Amniotic epithelial cell (primary cell): Measurements from ENCODE around the gene CEP112.

ENCODE experiments used
- DNase-seq: peaks from one replicate; pipeline ENCODE4 v3.0.0-alpha.2; 2010; ENCODE audit warnings: low read depth

The CEP112 gene

DNA sequence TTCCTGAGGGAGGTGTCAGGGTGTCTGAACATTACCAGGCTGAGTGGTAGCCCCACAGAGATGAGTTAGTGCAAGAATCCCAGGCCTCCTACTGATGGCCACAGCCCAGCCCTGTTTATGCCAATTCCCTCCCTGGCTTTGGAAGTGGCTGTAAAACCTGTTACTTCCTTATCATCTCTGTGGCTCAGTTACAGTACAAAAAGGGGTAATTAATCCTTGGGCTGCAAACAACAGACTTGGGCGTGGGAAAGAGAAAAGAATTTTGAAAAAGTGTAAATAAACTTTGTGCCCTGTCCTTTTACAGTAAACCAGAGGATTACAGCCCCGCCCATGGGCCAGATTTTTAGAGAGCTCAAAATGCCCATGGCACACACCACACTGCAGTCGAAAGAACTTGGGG is 557.4 kb downstream of the CEP112 start:
- peak; percentile 28 for DNase-seq

- DNase-seq: peak; percentile 33
Observed at GRCh38 chr17:65633988-65634387, 557.9 kb downstream of the CEP112 start.

DNA sequence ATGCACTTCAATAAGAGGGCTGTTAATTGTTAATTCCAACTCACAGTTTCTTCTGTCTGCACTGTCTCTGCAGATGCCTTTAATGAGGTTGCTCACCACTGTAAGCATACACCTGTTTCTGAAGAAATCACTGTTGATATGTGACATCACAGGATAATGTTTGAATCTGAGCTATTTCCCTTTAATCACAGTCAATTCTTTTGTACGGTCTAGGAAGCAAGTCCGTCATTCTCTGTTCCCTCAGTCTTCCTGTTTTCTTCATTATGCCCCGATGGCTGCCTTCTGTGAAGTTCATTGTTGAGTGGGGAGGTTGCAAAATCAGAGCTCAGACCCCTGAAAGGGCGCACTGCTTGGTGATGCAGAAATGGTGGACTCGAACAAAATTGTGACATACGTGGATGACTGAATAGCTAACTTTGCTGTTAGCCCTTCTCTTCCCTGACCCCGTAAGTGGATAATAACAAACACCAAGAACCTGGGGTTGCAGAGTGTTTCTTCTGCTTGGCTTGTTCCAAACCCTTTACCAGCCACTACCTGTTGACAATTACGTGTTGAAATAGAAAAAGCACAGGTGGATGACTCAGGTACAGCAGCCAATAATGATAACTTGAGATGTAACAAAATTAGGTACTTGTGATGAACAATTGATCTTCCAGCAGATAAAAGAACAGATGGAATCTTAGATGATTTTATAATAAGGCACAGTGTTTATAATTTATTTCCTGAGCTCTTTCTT is 558.6 kb downstream of the CEP112 start:
- no peak for DNase-seq

GRCh38 chr17:65630502-65630901 is 561.4 kb downstream of the CEP112 start:
- DNase-seq: no peak

GRCh38 chr17:65629234-65629690 is 562.7 kb downstream of the CEP112 start:
- peak; percentile 44 for DNase-seq

DNA sequence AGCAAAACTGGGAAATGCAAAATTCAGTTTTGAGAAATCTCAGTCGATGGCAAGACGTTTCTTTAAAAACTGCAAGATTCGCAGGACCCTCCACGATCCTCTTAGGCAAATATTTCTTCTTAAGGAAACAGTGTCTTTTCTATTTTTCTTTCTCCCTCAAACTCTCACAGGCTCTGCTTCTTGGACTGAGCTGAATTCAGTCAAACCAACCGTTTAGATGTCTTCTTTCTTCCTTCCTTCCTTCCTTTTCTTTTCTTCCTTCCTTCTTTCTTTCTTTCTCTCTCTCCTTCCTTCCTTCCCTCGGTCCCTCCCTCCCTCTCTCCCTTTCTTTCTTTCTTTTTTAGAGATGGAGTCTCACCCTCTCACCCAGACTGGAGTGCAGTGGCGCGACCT is 563.3 kb downstream of the CEP112 start:
- DNase-seq: no peak

GRCh38 chr17:65627891-65628643 is 563.9 kb downstream of the CEP112 start:
- DNase-seq: peak; percentile 82

DNA sequence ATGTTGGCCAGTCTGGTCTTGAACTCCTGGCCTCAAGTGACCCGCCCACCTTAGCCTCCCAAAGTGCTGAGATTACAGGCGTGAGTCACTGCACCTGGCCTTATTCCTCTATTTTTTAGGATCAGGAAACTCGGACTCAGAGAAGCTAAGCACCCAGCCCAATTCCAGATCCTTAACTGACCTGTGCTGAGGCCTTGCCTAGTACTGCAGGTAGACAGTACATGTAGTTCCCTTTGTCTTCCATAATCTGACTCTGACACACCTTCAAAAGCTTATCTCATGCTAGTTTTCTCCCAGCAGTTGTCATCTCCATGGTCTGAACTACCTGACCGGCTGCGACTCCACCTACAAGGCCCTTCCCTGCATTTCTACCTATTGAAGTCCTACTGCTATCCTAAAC is 564.8 kb downstream of the CEP112 start:
- no peak for DNase-seq

DNA sequence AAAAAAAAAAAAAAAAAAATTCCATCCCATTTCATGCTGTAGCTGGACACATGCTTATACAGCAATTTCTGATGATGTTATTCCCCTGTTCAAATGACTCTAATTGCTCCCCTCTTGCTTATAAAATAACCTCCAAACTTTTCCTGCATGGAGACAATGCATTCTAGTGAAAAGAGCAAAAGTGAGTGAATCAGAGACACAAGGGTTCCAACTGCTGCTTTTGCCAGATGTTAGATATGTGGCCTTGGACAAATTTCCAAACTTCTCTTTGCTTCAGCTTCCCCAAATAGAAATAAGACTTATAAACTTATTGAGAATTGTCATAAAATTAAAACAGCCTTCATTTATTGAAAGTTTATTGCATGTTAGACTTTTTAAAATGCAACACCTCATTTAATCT is 565.5 kb downstream of the CEP112 start:
- no peak for DNase-seq

- no peak for DNase-seq
Observed at GRCh38 chr17:65618516-65618915, 573.4 kb downstream of the CEP112 start.

DNA sequence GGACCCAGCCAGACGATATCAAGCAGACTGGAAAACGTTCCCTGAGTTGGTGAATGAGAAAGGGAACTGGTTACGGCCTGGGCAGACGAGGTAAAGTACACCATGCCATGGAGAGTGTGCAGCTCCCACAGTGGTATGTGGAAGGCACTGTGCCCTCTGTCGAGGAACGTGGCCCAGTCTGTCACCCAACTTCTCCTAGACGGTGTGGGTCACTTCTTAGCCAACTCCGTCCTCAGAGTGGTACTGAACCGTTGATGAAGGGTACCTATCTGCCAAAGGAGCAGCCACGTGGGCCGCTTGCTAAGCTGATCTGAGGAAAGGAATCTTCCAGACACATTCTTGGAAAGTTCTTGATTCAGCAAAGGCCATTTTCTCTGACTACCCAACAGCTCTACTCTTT is 574.4 kb downstream of the CEP112 start:
- DNase-seq: no peak

DNA sequence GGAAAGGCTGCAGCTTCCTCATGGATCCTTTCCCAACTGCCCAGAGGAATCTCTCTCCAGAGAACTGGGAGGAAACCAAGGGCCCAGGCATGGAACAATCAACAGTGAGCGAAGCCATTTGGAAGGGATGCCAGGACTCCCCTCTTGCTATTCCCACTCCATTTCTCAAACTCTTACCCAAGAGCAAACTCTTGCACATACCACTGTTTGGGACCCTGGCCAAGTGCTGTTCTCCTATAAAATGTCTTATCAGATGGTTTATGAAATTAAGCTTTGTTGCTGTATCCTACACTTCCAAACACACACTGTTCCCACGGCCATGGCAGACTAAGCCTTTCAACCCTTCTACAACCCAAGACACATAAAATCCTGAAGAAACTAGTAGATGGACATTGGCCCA is 582.2 kb downstream of the CEP112 start:
- peak; percentile 88 for DNase-seq

- DNase-seq: peak; percentile 28
Observed at GRCh38 chr17:65609286-65609685, 582.6 kb downstream of the CEP112 start.

DNA sequence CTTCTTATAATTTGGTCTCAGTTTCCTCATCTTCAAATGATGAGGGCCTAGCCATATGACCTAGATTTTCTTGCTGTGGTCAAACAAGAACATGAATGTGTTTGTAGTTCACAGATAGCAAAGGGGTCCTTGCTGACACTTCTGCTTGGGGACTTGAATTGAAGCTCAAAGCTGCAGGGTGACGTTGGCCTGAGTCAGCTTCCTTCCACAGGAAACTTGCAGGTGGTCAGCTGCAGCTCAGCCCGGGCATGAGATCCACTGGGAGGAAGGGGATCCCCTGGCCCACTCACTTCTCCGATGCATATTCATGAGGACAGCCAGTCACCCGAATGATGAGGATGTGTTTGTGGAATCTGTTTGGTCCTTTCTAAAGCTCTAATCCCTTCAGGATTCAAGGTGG is 587.9 kb downstream of the CEP112 start:
- no peak for DNase-seq

DNA sequence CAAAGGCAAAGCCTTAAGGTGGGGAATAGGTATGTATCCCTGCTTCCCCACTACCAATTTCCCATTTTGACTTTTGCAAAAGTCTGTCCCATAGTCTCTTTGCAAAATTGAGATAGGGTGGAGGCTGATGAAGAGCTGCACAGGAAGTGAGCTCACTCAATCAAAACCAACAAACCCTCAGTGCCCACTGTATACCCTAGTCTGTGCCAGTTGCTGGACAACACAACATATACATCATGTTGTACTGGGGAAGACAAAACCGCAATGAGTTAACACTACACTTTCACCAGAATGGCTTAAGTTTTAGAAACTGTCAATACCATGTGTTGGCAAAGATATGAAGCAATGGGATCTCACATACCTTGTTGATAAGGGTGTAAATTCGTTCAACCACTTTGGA is 590.1 kb downstream of the CEP112 start:
- no peak for DNase-seq

DNA sequence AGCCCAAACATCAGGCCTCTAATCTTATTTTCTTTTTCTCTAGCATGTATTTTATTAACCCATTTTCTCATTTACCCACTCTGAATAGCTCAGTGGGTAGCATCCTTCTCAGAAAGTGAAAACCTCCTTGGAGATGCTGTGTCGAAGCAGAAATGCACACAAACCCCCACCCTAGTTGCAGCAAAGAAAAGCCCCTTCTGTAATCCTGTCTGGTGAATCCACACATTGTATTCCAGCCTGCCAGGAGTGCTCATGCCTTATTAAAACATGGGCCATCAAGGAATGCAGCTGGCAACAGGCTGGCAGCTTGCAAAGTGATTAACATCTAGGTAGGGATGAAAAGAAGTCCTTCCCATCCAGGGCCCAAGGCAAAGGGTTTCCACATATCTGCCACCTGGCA is 590.8 kb downstream of the CEP112 start:
- no peak for DNase-seq

- DNase-seq: no peak
Observed at GRCh38 chr17:65600518-65600917, 591.4 kb downstream of the CEP112 start.

DNA sequence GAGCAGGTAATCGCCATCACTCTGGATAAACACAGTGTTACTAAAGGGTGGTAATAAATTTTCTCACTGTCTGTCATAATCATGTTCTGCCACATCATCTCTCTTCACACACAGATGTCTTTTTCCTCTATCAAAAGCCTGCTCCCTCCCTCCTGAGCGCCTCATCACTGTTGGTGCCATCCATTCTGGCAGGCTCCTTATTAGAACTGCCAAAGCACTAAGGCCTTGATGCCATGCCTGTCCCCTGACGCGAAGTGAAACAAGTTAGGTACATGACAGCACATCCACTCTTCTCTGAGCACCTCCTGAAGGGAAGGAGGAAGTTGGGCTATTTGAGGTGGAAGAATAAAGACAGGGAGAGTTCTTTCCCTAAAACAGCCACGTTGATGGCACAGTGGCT is 592.3 kb downstream of the CEP112 start:
- no peak for DNase-seq

GRCh38 chr17:65598746-65599145 is 593.2 kb downstream of the CEP112 start:
- DNase-seq: no peak

DNA sequence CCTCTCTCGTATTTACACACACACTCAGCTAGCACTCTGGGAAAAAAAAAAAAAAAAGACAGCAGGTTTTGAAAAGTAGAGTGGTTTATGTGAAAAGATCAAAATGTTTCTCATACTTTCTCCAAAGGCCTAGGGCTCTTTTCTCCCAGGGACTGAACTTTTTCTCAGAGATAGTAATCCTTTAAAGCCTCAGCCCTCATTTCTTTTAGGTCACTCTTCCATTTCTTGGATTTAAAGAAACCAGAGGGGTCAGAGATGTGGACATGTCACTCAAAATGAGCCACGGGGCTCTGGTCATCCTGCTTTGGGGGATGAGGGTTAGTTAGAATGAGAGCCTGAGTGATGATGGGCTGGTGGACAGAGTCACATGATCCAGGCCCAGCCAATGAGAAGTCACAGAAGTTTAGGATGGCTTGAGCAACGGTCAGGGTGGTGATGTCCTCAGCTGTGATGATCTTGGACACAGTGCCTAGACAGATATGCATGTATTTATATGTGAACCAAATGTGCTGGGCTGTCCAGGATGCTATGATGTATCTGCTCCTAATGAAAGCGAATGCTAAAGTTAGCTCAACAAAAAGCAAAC is 596.8 kb downstream of the CEP112 start:
- DNase-seq: peak; percentile 16

DNA sequence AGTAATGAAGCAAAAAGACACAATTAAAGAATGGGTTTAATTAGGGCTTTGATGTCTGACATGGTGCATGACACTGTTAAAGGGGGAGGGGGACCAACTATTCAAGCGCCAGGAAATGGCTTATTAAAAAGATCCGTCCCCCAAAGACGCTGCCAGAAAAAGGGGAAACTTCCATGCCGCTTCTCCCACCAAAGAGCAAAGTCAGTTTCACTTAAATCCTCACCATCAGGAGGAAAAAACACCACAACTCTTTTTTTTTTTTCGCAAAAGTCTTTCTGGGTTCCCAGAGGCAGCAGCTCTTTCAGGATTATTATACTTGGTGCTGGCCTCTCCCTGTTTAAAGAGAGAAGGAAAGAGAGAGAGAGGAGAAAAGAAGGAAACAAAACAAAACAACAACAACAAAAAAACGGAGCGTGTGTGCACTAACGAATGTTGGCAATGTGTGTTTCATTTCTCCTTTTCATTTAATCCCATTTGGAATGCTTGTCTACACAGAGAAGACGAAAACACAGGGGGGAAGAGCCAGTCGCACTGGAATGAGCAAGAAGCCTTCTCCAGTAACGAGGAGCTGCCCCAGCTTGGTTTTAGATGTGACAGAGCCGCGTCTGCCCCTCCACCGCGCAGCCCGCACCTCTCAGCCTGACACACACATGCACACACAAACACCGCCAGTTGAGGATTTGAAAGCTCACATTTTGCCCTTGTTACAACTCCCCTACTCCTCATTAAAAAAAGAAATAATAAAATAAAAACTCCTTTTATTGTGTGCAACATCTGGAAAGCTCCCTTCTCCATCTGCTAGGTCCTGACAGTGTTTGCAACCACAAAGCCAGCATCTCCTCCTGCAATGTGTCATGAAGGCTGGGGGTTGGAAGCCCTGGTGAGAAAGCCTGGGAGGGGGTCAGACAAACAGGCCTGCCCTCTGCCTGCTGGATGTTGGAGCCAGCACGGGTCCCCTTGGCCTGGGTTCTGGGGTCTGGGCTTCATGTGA is 597.8 kb downstream of the CEP112 start:
- peak; percentile 47 for DNase-seq
